ENCODE measurements around the gene RBM23. TPM values are rescaled to one million over a fixed set of nuclear protein-coding genes. Genes with fewer than 3 reads are reported as not detected.

Gene RBM23
- total and polyA plus RNA-seq, 9 of the 15 experiments (the other 6 are each of a cell fraction or from before 2014, with no cell fraction given): 46.0 to 102 (median 58.5) TPM

DNA sequence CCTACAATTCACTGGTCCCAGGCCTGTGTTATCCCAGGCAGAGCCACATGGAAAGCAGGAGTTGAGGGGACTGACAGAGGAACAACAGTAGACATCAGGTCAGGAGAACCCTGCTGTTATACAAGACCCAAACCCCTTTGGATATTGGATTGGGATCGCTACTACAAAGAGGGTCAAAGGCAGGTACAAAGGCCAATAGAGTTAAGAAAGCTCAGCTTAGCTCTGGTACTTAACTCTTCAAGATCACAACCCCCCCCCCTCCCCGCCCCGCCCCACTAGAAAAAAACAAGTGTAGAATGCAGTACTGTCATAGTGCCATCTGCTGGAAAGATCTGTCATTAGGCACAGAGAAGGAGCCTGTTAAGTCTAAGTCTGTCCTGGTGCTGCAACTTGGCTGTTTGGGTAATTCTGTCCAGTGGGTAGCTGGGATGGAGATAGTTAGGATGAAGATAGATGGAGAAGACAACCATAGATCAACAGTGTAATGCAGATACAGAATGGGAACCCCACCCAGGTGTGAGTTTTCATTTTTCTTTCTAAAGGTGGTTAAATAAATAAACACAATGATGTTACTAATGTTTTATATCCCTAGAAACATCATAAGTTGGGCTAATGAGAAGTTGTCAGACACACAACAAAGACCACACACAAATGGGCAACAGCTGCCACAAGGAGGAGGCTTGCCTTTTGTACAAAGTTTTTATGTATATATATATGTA, 18.7 kb downstream of the RBM23 start (continued):
- TF ChIP-seq, protein P1, sequence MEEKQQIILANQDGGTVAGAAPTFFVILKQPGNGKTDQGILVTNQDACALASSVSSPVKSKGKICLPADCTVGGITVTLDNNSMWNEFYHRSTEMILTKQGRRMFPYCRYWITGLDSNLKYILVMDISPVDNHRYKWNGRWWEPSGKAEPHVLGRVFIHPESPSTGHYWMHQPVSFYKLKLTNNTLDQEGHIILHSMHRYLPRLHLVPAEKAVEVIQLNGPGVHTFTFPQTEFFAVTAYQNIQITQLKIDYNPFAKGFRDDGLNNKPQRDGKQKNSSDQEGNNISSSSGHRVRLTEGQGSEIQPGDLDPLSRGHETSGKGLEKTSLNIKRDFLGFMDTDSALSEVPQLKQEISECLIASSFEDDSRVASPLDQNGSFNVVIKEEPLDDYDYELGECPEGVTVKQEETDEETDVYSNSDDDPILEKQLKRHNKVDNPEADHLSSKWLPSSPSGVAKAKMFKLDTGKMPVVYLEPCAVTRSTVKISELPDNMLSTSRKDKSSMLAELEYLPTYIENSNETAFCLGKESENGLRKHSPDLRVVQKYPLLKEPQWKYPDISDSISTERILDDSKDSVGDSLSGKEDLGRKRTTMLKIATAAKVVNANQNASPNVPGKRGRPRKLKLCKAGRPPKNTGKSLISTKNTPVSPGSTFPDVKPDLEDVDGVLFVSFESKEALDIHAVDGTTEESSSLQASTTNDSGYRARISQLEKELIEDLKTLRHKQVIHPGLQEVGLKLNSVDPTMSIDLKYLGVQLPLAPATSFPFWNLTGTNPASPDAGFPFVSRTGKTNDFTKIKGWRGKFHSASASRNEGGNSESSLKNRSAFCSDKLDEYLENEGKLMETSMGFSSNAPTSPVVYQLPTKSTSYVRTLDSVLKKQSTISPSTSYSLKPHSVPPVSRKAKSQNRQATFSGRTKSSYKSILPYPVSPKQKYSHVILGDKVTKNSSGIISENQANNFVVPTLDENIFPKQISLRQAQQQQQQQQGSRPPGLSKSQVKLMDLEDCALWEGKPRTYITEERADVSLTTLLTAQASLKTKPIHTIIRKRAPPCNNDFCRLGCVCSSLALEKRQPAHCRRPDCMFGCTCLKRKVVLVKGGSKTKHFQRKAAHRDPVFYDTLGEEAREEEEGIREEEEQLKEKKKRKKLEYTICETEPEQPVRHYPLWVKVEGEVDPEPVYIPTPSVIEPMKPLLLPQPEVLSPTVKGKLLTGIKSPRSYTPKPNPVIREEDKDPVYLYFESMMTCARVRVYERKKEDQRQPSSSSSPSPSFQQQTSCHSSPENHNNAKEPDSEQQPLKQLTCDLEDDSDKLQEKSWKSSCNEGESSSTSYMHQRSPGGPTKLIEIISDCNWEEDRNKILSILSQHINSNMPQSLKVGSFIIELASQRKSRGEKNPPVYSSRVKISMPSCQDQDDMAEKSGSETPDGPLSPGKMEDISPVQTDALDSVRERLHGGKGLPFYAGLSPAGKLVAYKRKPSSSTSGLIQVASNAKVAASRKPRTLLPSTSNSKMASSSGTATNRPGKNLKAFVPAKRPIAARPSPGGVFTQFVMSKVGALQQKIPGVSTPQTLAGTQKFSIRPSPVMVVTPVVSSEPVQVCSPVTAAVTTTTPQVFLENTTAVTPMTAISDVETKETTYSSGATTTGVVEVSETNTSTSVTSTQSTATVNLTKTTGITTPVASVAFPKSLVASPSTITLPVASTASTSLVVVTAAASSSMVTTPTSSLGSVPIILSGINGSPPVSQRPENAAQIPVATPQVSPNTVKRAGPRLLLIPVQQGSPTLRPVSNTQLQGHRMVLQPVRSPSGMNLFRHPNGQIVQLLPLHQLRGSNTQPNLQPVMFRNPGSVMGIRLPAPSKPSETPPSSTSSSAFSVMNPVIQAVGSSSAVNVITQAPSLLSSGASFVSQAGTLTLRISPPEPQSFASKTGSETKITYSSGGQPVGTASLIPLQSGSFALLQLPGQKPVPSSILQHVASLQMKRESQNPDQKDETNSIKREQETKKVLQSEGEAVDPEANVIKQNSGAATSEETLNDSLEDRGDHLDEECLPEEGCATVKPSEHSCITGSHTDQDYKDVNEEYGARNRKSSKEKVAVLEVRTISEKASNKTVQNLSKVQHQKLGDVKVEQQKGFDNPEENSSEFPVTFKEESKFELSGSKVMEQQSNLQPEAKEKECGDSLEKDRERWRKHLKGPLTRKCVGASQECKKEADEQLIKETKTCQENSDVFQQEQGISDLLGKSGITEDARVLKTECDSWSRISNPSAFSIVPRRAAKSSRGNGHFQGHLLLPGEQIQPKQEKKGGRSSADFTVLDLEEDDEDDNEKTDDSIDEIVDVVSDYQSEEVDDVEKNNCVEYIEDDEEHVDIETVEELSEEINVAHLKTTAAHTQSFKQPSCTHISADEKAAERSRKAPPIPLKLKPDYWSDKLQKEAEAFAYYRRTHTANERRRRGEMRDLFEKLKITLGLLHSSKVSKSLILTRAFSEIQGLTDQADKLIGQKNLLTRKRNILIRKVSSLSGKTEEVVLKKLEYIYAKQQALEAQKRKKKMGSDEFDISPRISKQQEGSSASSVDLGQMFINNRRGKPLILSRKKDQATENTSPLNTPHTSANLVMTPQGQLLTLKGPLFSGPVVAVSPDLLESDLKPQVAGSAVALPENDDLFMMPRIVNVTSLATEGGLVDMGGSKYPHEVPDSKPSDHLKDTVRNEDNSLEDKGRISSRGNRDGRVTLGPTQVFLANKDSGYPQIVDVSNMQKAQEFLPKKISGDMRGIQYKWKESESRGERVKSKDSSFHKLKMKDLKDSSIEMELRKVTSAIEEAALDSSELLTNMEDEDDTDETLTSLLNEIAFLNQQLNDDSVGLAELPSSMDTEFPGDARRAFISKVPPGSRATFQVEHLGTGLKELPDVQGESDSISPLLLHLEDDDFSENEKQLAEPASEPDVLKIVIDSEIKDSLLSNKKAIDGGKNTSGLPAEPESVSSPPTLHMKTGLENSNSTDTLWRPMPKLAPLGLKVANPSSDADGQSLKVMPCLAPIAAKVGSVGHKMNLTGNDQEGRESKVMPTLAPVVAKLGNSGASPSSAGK (IDR thresholded peaks at IDR 0.05): no peak
- TF ChIP-seq, protein P2, sequence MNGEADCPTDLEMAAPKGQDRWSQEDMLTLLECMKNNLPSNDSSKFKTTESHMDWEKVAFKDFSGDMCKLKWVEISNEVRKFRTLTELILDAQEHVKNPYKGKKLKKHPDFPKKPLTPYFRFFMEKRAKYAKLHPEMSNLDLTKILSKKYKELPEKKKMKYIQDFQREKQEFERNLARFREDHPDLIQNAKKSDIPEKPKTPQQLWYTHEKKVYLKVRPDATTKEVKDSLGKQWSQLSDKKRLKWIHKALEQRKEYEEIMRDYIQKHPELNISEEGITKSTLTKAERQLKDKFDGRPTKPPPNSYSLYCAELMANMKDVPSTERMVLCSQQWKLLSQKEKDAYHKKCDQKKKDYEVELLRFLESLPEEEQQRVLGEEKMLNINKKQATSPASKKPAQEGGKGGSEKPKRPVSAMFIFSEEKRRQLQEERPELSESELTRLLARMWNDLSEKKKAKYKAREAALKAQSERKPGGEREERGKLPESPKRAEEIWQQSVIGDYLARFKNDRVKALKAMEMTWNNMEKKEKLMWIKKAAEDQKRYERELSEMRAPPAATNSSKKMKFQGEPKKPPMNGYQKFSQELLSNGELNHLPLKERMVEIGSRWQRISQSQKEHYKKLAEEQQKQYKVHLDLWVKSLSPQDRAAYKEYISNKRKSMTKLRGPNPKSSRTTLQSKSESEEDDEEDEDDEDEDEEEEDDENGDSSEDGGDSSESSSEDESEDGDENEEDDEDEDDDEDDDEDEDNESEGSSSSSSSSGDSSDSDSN (IDR thresholded peaks at IDR 0.05; ENCODE audit: borderline replicate concordance in 1 of 2, low read depth in 2 of 2, low read length in 2 of 2): no peak
- TF ChIP-seq, protein P3, sequence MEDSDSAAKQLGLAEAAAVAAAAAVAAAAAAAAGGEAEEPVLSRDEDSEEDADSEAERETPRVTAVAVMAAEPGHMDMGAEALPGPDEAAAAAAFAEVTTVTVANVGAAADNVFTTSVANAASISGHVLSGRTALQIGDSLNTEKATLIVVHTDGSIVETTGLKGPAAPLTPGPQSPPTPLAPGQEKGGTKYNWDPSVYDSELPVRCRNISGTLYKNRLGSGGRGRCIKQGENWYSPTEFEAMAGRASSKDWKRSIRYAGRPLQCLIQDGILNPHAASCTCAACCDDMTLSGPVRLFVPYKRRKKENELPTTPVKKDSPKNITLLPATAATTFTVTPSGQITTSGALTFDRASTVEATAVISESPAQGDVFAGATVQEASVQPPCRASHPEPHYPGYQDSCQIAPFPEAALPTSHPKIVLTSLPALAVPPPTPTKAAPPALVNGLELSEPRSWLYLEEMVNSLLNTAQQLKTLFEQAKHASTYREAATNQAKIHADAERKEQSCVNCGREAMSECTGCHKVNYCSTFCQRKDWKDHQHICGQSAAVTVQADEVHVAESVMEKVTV (CRISPR knock-in tag; IDR thresholded peaks at IDR 0.05): peak; percentile 58; the same call in 1 of the 2 replicates
- TF ChIP-seq ZNF384 (IDR thresholded peaks at IDR 0.05; ENCODE audit: low read depth, low read length) (peak; percentile 89), FOXP4 (CRISPR knock-in tag; IDR thresholded peaks at IDR 0.05; ENCODE audit: borderline replicate concordance) (no peak)
- TF ChIP-seq, protein P4, sequence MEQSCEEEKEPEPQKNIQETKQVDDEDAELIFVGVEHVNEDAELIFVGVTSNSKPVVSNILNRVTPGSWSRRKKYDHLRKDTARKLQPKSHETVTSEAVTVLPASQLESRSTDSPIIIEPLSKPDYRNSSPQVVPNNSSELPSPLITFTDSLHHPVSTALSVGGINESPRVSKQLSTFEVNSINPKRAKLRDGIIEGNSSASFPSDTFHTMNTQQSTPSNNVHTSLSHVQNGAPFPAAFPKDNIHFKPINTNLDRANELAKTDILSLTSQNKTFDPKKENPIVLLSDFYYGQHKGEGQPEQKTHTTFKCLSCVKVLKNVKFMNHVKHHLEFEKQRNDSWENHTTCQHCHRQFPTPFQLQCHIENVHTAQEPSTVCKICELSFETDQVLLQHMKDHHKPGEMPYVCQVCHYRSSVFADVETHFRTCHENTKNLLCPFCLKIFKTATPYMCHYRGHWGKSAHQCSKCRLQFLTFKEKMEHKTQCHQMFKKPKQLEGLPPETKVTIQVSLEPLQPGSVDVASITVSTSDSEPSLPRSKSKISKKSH (CRISPR knock-in tag; IDR thresholded peaks at IDR 0.05): no peak

Data from K562 (cell line).